ENCODE data around the gene ADAMTS3.

ADAMTS3 gene

DNA sequence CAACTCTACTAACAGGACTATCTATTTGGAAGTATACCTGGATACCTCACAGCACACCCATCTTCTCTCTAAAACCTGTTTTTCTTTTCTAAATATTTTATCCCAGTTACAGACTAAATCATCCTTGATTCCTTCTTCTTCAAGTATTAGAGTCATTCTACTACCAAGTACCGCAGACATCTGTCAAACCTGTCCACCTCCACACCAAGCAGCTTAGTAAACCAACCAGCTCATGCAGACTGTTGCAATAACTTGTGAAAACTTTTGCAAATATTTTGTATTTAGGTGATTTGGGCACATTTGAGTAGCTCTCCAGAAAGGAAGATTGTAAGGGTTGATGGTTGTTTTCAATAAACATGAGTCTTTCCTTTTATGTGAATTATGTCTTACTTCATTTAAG lies 238.6 kb downstream of the ADAMTS3 start:
- DNase-seq, result no peak

DNA sequence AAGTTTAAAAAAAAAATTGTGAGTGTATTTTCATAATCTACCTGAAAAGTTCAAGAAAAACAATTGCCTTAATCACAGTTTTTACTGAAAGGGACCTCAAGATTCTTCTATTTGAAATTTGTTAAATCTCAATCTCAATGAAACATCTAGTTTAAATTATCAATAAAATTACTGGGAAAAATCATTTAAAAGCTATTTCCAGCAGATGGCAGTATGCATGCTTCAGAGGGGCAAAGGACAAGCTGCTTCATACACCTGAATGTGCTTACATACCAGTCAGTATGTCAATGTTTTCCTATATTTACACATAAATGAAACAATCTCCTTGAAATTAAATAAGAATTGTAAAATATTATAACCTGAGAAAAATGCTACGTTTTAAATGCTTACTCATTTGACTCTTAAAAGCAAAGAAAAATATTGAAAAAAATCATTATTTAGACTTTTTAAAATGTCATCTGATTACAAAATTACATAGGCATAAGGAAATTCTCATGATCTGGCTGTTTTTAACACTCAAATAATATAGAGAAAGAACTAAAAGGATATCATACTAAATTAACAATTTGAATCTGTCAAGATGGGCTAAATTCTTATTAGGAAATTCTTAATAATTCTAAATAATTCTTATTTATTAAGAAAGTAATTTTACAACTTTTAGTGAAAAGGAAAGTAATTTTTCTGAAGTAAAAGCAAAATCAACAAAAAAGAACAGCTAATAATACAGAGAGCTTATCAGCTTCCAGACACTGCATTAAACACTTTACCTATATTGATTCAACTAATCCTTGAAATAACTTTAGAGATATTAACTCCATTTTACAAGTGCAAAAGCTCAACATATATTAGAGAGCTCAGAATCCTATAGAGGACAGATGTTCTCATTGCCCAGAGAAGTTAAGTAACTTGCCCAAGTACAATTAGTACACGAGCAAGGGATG lies 242.1 kb downstream of the ADAMTS3 start:
- peak; percentile 4 for DNase-seq

DNA sequence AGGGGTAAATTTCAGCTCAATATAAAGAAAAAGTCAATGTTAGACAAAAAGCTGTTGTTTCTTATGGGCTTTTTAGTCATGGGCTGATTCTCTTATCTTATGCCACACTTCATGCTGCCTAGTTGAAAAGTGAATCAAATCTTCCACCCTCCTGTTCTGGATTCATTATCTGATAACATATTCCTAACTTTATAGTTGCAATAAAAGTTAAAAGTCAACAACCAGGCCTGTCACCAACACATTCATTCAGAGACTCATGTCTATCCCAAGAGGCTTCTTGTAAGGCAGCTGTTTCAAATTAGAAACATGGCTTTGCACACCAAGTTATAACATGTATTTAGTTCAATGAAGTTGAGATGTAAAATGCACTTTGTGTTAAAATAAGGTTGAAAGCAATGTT lies 243.8 kb downstream of the ADAMTS3 start:
- no peak for DNase-seq

DNA sequence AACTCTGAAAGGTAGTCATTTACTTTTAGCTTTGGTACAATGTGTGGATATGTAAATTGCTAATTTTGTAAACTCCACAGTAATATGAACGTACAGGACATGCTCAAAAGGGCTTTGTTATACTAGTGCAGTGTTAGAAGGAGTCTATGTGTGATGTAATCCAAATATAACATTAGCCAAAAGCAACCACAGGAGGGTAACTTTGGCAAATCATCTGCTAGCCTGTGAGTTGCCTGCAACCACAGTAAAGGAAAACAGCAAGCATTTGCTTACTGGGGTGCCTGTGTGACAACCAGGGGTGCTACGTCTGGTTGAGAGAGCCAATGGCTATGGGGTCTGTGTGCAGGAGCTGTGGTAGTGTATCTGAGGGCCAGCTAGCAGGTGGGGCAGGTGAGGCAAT lies 245.8 kb downstream of the ADAMTS3 start:
- DNase-seq, result no peak

DNA sequence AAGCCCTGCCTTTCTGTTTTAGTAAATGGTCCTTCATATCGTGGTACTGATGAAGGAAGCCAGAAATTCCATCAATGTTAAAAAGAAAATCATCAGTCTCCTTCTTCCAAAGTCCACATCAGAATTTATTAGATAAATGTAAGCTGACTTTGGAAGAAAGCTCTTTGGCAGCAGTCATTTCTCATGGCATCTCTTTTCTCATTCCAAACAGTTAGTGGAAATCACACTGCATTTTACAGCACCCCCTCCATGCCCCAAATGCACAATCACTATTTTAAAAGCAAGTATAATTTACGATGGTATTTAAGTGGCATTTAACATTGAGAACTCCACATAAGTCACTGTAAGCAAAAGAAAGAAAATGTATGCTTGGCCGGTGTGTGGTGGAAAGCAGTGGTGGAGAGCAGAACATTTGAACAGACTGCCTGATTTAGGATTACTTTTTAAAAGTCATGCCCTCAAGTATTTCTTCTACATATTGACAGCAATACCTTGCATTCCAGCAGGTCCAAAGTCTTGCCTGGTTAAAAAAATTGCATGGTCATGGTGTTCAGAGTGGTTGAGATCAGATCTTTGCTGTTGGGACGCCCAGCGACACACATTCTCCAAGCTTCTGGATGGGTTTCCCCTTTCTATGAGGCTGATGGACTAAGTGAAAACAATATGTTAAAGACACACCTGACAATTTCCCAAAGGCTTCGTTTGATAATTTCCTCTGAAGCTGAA lies 248.6 kb downstream of the ADAMTS3 start:
- DNase-seq, result no peak

DNA sequence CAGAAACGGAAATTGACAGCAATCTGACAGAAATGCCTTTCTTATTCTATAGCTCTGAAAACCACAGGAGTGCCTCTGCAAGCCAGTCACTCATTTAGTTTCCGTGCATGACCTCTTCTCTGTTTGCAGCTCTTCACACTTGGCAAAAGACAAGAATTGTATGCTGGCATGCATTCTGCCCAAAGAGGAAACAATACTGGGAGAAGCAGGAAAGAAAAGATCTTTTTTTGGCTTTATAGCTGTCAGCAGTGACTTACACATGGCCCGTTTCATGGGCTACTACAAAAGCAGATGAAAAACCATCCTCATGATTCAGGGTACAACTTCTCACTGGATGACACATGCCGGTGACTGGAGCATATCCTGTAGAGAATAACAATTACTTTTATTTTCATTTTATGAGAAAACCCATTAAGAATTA lies 249.4 kb downstream of the ADAMTS3 start:
- DNase-seq, result no peak

DNA sequence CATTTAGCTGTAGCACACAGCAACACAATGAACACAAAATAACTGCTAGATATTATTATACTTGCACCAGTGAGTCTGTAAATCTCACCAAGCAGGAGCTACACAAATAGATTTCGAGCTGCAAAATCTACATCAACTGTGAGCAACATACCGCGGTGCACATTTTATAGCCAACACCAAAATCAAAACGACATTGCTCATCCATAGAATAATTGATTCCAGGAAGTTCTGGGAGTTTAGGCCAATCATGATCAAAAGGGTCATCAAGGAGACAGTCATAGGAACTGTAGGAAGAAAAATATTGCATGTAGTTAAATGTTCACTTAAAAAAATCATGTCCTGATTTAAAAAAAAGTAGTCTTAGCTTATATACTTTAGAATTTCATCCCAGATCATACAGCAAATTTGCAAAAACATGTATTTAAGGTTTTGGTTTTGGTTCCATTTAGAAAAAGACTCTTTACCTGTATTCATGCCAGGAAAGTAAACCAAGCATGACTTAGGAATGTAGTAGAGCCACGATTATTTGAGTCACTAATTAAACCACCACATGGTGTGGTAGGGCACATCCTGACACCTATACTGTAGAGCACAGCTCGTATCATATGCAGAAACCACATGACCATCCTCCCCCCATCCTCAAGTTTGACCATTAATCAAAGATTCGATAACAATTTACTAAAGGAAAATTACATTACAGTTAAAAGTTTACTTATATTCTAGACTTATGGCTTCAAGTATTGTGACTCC lies 250.4 kb downstream of the ADAMTS3 start:
- no peak for DNase-seq

DNA sequence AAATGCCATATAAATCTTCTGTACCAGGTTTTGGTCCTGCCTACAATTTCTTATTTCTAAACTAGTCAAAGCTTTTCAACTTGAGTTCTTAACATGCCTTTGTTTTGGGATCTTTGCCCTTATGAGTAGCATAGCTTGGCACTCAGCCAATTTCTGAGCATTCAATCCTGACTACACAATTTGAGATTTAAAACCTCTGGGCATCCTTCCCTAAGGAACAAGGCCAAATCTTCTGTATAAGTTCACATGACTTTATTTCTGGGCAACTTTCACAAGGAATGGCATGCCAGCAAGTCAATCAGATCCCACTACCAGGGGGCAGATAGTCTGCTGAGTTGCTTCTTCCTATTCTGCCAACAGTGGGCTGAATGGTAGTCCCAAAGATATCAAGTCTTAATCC lies 254.2 kb downstream of the ADAMTS3 start:
- no peak for DNase-seq

DNA sequence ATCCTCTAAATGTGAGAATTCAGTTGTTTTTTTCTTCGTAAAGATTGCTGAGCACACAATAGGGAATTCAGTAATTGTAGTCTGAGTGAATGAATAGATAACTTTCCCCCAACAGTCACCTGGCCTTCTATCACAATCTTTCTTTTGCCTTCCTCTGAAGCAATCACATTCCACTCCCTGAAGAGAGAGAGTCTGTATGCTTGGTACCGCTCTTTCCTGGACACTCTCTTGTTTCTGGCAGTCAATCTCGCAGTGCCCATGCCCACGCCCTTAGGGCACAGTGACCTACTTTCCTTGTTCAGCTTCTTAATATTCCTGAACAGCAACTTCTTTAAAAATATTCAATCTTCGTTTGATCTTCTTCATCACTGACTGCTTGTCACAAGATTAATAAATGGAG lies 255.9 kb downstream of the ADAMTS3 start:
- no peak for DNase-seq

DNA sequence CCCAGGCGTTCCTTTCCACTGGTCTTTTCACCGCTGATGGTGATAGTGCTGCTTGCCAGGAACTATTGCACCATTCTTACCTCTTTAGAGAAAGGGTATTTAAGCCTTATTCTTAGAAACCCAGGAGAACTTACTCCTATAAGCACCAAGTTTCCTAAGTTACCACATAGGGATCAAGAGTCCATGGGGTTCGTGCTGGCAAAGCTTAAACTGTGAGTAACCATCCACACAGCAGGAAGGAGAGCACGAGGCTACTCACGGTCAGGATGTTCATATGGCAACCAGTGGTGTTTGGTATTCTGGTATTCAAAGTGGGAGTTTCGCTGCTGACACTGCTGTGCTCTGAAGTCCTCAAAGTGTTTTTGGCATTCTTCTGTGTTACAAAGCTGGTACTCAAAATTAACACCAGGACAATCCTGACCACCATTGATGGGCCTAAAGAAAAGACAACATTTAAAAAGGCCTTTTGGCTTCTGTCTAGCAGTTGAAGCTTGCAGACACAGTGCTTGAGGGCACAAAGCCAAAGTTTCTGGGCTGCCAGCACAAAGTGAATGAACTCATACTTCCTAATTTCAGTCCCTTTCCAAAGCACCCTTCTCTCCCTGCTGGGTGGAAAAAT lies 256.9 kb downstream of the ADAMTS3 start:
- no peak for DNase-seq

DNA sequence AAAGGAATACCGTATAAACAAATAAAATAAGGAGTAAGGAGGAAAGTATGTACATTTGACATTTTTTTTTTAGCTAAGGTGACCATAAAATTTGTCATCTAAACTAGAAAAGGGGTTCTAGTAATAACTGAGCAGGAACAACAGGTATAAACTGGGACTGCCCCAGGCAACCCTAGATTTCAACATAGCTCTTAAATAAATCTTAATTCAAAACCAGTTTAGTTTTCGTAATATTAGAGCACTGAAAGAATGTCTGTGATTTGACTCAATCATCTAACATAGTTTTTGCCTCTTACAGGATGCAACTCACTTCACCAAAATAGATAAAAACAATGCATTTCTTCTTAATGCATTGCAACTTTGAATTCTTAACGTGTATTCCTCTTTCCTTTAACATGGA lies 257.7 kb downstream of the ADAMTS3 start:
- no peak for DNase-seq

DNA sequence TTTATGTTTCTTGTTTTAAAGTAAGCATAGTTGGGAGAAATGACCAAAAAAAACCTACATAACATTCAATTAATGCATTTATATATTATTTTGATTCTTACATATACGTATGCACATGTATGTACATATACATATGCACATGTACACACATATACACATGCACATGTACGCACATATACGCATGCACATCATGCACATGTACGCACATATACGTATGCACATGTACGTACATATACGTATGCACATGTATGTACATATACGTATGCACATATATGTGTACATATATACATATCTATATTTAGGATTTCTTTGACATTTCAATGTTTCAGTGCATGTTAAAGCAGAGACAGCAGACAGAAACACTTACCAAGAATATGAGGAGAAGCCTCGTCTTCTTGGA lies 263.4 kb downstream of the ADAMTS3 start:
- DNase-seq, result no peak

DNA sequence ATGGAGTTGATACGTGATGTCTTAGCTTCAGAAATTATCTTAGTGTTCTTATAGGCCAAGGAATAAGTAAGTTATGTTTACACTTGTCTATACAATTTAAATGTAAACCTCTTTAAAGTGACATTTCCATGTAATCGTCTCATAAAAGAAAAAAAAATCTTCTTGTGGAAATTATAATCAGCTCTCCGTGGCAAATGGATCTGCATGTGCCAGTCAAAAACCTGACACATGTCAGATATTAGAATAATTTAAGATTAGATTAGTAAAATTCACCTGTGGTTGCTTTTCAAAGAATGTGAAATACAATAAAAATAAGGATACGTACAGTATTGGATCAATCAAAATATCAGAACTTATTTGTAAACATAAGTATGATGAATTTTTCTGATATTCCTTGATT lies 263.9 kb downstream of the ADAMTS3 start:
- no peak for DNase-seq

DNA sequence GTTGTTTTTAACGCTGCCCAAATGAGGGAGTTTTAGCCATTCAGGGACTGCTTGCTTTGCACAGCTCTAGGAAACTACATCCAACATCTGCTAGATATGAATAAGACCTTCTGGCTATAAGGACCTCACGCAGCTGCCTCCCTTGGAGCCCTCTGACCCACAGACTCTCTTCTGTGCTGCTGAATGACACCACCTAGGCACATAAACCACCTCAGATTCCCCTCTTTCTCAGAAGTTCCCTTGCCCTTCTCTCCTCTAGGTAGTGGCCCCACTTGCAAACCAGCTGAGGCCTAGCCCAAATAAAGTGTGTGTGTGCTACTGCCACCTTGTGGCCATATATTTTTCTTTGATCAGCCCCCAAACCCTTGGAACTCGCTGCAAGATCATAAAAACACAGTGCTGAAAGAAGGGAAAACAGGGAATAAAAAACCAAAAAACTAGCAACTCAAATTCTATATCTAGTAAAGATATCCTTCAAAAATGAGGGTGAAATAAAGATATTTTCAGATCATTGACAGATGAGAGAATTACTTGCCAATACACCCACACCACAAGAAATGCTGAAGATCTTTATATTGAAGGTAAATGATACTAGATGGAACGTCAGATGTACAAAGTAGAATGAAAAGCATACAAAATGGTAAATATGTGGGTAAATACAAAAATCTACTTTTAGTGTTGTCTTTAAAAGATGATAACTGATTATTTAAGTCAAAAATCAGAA lies 265.9 kb downstream of the ADAMTS3 start:
- DNase-seq, result no peak

DNA sequence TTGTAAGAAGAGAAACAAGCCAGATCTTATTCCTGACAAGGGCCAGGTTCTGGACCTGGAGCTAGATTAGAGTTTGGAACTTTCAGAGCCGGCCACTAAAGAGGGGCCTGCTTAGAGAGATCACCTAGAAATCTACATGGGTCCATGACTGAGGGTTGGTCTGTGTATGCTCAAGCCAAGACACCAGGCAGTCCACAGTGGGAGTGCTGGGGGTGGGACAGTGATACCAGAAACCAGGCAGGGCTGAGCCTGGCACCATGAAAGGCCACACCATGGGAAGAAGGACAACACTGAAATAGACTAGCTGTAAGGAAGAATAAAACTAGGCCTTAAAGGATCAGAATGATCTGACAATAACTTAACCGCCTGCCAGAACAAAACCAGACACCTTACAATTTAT lies 267.3 kb downstream of the ADAMTS3 start:
- no peak for DNase-seq

DNA sequence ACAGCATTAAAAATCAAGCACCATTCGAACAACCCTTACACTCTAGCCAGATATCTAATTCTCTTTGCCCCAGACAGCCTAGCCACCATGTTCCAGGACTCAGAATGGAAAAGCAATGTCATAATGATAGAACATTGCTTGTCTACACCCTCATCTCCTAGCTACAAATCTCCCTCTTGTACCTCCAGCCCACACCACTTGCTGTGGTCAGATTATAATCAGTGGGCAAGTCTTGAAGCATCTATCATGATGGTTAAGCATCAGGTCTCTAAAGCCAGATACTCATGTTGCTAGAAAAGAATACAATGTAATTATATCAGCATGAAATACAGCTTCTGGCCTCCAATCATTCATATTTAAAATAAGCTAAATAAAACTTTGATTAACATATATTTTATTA lies 268.9 kb downstream of the ADAMTS3 start:
- DNase-seq, result no peak

DNA sequence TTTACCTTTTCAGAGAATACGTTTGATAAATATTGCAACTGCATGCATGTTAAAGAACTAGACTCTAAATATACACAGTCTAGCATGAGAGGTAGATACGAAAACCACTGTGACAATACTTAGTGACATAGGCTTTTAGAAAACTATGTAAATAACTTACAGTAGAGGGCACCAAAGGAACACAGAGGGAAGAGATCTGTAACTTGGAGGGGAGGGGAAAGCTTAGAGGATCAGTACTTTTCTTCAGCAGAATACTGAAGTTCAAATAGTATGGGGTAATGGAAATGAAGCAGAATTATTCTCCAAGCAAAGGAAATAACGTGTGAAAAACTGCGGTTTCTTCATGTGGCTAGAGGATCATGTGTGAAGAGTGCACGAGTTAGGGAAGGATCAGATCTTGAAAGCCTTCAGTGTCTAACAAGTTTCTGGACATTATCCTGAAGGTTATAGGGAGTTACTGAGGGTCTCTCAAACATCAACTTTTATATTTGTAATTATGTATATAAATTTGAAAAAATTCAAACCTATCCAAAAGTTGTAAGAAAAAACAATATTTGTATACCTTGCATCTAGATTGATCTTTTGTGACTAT lies 273.0 kb downstream of the ADAMTS3 start:
- DNase-seq, result no peak

DNA sequence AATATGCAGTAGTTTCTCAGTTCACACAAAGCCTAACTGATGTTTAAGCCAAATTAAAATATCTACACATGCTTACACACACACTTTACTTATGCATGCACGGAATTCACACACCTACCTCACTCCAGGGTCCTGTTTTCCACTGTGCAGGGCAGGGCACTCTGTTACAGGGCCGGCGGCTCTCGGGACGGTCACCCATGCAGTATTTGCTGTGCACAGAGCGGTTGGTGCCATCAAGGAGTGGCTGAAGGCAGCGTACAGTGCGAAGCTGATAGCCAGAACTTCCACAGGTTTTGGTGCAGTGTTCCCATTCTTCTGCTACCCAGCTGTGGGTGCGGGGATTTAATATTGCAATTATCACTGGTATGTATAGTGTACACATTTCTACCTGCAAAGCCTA lies 278.3 kb downstream of the ADAMTS3 start:
- no peak for DNase-seq

DNA sequence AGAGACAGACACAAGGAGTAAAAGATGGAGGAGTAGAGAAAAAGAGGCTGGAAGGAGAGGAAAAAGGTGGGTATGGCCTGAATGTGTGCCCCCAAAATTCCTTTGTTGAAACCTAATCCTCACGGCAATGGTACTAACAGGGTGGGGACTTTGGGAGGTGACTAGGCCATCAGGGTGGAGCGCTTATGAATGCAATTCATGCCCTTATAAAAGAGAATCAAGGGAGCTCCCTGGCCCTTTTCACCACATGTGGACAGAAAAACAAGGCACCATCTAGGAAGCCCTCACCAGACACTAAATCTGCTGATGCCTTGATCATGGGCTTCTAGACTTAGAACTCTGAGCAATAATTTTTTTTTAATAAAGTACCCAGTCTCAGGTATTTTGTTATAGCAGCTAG lies 282.1 kb downstream of the ADAMTS3 start:
- DNase-seq, result no peak

DNA sequence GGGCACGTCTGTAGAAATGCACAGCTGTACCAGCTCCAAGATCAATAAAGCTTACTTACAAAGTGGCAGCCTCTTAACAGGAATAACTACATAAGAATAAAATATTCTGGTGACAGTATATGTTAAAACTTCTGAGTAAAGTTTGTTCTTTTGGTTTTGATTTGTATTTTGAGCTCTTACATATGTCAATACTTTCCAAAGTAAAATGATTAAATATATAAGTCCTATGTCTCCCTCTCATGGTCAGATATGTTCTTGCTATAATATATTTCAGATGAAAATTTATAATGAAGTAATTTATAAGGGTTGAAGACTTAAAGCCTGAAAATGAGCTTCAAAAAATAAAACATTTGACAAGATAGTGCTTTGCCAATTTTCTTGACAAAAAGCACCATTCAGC lies 282.8 kb downstream of the ADAMTS3 start:
- DNase-seq, result no peak

DNA sequence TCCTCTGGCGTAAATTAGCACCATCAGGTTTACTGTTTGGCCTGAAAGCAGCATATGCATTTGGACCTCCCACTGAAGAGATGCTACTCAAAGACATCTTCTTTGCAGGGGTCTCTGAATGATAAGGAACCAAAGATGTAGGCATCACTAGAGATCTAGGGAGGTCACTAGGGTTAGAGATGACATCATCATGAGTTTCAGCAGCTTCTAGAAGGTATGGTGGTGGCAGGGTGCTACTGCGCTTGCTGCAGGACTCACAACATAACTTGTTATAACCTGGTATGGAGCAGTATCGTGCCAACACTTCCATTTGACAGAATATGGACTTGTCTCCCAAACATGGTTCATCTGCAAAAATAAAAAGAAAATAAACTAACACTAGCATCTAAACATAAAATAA lies 285.7 kb downstream of the ADAMTS3 start:
- no peak for DNase-seq

DNA sequence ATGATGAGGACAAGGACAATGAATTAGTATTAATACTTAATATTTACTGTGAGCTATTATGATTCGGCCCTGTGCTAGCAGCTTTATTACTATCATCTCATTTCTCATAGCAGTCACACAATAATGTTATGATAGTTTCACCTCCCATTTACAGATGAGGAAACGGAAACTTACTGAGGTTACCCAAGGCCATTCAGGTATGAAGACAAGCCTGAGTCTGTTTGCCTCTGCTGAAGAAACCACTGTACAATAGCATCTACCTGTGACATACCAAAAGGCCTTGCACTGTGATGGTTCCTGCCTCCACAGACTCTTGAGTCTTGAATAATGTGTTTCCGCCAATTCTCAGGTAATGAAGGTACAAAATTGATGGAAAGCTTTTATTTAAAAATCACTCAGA lies 288.8 kb downstream of the ADAMTS3 start:
- DNase-seq, result no peak

Measured in NCI-H1048 (cell line).